Measurements from ENCODE around the gene ABHD6.
"Not testable (repeated sequence)": the region's sequence is repeated elsewhere in the genome, so short reads cannot be mapped to it uniquely, and the experiment has no call there.

Gene ABHD6

DNA sequence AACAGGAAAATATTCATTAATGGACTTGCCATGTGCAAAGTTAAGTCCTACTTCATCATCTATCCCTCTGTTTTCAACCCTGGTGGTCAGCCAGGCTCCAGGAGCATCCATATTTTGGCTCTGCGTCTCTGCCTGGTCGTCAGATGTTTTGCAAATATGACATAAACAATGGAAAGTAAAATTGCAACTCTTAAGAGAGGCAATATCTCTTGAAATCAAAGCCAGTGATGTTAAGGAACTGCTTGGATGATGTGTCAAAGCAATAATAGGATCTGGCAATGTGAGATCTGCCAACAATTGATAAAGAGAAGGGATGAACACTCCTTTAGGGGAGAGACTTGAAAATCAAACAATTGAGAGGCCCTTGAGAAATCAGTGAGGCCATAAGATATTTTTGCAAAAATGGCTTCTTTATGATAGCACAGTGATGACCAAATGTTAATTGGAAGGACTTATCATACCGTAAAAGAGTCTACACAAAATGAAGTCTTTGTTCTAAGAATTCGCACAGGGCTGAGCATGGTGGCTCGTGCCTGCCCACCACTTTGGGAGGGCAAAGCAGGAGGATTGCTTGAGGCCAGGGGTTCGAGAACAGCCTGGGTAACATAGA, 6.5 kb downstream of the ABHD6 start:
- DNase-seq = no peak

DNA sequence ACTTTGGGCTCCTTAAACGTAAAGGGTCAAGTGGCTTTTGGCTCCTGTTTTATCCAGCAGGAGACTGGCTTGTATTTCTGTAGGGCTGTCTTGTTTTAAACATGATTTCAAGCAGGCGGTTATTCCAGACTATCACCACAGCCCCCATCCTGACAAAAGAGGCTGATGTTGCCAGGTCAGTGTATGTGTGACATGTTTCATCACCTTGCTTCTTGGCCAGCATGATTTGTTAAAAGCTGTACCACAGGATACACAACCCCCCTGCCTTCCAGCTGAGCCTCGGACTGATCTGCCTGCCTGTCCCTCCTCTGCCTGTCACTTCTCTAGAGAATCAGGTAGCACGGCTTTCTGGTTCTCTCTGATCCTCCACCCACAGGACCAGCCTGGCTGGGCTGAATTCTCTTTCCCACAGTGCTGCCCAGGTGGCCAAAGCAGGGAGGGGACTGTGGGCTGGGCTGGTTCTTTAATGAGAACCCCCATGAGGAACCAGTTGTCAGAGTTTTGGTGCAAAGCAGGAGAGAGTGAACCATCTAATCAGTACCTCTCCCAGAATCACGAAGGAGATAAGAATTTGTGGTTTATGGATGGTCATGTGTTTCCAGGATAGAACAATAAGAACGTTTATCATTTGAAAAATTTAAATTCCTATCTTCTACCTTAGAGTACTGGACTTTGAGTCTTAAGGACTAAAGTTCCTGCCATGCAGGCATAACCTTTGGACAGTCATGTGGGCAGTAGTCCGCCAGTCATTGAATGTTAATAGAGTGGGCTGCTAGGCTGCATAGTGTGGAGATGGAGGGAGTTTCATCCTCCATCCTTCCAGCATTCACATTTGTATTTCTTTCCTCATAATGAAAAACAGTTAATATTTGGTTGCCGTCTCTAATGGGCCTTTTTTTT, 8.8 kb downstream of the ABHD6 start:
- DNase-seq = no peak

DNA sequence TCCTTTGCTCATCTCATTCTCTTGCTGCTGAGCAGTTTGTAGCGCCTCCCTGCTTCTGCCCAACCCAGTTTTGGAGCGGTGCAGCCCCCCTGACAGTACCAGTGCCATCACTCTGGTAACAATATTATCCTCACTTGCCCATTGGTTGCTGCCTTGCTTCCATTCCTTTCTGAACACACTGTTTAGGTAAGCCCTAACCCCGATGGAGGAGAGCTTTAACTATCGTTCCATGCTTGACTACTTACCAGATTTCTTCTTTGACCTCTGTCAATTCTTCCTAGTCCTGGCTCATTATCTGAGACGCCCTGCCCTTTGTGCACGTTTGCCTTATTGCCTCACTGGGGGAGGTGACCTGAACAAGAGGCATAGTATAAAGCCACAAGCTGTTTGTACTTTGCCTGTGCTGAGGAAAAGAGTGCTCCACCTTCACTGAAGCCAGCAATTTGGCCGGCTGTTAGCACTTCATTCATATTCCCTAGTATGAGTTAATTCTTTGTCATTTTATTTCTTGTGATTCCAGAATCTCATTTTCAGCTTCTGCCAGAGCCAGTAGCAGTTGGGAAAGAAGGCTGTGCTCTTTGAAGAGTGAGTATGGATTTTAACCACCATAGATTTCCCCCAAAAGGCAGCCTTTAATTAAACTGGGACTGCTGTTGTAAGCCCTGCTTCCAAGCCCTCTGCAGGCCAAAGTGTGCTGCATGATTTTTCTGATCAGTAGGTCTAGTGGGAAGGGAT, 11.9 kb downstream of the ABHD6 start:
- no peak for DNase-seq

DNA sequence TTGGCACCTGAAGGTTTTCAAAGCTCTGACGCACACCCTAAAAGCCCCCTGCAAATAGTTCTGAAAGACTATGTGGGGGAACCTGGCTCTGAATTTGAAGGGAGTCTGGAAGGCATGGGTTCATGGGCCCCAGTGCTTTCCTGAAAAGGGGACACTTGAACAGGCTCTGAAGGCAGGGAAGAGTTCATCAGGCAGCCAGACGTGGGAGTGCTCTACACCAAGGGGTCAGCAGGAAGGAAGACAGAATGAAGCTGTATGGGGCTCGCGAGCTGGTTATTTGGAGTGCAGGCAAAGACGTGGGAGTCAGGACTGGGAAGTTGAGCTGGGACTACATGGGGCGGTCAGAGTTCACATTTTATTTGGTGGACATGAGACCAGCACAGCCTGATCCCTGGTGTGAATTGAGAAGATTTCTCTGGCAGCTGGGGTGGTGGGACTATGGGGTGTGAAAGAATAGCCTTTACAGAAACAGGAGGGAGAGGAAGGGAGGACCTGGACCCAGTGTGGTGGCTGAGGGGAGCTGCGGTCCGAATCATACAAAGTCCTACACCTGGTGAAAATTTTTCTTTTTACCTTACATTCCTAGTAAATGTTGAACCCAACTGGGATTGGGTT, 12.6 kb downstream of the ABHD6 start:
- DNase-seq = no peak

DNA sequence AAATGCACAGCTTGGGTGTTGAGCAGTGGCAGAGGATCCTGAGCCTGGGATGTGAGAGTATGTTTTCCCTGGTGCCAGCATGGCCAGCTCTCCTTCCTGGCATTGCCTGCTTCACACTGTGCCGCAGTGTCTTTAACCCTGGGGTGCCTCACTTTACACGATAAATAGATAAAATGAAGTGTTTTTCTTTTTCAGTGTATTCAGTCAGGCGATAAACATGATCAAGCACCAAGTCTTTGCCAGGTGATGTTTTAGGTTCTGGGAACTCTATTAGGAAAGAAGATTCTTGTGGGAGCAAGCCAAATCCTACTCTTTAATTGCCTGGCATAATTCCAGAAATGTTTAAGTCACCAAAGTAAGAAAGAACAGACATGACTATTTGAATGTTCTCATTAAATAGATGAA, 14.0 kb downstream of the ABHD6 start:
- no peak for DNase-seq

DNA sequence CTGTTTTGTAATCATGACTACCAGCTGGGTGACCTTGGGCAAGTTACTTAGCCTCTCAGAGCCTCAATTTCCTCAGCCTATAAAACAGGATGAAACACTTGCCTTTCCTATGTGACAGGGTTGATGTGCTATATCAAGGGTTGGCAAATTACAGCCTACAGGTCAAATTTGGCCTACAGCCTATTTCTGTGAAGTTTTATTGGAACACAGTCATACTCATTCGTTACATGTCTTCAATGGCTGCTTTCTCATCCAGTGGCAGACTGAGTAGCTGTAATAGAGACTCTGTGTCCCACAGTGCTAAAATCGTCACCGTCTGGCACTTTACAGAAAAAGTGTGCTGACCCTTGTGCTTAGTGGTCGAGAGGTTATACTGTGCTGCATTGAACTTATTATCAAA, 16.6 kb downstream of the ABHD6 start:
- no peak for DNase-seq

DNA sequence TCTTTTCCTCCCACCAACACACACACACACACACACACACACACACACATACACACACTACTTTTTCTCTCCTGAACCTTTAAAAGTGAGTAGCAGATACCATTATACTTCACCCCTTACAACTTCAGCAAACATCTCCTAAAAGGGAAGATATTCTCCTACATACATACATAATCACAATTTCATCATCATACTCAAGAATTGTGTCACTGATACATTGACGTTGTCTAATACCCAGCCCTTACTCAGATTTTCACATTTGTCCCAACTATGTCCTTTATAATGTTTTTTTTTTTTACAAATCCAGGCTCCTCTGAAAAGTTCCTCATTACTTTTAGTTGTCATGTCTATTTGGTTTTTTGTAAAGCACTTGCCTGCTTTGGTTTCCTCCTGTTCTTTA, 18.5 kb downstream of the ABHD6 start:
- DNase-seq = no peak

DNA sequence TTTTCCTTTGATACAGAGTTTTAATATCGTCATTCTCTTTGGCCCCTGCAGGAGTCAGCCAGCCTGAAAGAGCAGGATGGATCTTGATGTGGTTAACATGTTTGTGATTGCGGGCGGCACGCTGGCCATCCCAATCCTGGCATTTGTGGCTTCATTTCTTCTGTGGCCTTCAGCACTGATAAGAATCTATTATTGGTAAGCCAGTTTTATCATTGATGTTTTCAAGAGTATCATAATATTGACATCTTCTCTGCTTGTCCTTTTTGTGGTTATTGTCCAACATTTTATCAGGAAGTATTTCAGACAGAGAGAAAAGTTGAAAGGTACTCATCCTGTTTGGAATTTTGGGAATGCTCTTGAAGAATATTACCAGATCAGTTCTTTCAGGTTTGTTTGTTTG, 18.9 kb downstream of the ABHD6 start:
- no peak for DNase-seq

DNA sequence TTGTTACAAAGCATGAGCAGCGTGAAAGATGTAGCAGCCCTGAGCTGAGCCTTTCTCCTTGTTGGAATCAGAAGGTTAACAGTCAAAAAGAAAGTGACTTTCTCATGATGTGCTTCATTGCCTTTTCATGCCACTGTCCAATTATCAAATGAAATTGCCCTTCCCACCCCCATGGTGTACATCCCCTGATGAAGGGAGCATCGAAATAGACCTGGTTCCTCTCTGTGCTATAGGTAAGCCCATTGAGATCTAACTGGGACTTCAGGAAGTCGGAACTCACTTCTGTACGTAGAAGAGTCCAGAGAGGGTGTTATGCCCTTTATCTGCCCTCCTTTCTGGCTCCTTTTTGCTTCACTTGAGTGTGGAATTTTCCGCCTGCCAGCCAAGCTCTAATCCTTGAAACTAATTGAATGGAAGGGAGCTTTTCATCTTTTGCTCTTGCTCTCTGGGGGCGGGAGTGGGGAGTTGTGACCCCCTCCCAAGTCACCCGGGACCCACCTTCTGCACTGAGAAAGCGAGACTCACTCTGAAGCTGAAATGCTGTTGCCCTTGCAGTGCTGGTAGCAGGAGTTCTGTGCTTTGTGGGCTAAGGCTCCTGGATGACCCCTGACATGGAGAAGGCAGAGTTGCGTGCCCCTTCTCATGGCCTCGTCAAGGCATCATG, 20.9 kb downstream of the ABHD6 start:
- no peak for DNase-seq

DNA sequence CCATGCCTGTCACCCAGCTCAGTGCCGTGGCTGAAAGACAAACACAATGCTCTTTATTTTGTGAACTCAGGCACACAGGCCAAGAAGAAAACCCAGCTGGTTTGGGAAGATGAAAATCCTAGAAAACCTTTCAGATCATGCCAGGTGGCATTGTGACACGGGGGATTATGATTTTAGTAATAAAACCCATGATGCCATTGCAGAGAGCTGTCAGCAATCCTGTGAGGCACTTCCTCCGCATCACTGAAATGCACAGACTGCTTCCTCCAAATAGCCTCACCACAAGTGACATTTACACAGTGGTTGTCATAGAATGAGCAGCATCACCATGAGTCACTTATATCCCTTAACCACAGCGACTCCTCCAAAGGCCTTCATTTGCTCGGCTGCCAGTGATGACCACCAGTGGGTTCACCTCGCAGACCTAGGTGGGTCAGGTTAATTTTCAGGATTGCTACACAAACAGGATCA, 22.7 kb downstream of the ABHD6 start:
- peak; percentile 74 for DNase-seq

DNA sequence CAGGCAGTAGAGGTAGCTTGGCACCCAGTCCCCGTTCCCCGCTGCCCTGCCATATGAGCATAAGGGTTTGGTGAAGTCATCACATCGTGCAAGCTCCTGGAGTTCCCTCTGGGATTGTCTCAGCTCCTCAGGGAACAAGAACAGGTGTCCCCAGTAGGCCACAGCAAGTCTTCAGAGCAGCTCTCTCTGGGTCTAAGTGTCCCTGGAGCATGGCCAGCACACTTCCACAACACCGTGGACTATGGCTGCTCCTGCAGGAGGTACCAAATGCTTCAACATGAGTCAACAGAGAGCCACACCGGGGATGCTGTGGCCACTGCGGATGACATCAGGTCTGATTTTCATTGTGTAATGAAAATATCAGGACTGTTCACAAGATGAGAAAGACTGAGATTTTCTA, 23.1 kb downstream of the ABHD6 start:
- DNase-seq = peak; percentile 53

DNA sequence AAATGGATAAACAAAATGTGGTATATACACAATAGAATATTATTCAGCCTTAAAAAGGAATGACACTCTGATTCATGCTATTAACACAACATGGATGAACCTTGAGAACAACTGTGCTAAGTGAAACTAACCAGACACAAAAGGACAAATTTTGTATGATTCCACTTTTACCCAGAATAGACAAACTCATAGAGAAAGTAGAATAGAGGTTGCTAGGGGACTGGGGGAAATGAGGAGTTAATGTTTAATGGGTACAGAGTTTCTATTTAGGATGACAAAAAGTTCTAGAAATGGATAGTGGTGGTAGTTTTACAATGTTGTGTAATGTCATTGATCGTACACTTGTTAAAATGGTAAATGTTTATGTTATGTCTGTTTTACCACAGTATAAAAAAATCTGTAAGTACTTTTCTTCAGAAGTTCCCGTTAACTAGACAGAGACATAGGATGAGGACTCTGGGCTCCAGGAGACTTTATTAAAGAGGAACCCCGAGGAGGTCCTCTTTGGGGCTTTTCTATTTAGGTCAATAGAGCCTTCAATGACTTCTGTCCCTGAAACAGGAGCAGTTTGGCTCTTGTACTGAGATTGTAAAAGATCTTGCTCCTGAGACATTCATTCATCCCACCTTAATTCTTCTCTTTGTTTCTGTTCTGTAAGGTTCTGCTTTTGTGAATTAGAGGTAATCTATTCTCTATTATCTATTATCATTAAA, 24.5 kb downstream of the ABHD6 start:
- DNase-seq = no peak

DNA sequence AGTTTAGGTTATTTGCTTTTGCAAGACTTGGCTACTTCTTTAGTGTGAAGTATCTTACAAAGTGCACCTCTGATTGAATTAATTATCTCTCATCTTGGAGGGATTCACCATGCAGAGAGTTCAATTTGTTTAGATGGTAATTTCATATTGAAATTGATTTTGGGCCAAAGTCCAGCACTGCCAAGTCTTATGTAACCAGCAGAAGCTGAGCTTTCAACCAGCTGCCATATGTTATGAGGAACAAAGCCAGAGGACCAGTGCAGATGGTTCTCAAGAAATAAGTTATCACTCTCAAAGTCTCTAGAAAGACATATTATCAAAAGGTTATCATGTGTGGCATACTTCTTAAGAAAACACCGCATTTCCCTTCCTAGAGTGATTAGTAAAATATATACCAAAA, 29.0 kb downstream of the ABHD6 start:
- no peak for DNase-seq

DNA sequence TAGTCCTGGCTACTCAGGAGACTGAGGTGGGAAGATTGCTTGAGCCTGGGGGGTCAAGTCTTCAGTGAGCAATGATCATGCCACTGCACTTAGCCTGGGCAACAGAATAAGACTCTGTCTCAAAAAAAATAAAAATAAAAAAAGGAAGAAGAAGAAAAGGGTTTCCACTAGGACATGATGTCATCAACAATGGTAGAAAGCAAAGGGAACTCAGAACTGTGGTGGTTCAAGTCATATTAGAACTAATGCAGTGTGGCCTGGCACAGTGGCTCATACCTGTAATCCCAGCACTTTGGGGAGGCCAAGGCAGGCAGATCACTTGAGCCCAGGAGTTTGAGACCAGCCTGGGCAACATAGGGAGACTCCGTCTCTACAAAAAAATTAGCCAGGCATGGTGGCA, 30.0 kb downstream of the ABHD6 start:
- DNase-seq = not testable (repeated sequence)

DNA sequence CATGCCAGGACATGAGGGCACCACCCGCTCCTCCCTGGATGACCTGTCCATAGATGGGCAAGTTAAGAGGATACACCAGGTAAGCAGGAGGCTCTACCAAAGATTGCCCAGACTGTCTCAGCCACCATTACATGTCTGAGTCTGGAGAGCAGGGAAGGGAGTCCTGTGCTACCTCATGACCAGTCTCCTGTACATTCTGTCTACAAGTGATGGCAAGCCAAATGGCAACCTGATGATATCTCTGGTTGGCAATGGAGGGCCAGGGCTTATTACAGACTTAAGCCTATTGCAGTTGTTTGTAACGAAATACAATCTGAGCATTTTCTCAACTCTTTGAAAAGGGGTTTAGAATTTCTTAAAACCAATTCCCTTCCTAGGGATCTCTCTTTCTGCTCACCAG, 31.8 kb downstream of the ABHD6 start:
- DNase-seq = no peak

DNA sequence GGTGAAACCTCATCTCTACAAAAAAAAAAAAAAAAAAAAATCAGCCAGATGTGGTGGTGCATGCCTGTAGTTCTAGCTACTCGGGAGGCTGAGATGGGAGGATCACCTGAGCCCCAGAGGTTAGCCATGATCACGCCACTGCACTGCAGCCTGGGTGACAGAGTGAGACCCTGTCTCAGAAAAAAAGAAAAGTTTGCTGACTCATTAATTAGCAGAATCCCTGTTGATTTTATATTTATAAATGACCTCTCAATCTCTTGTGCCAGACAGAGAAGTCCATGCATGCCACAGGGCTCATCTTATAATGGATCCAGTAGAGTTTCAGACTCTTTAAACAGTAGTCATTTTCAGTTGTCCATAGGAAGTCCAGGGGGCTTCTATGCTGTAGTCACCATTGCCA, 32.9 kb downstream of the ABHD6 start:
- DNase-seq = no peak

DNA sequence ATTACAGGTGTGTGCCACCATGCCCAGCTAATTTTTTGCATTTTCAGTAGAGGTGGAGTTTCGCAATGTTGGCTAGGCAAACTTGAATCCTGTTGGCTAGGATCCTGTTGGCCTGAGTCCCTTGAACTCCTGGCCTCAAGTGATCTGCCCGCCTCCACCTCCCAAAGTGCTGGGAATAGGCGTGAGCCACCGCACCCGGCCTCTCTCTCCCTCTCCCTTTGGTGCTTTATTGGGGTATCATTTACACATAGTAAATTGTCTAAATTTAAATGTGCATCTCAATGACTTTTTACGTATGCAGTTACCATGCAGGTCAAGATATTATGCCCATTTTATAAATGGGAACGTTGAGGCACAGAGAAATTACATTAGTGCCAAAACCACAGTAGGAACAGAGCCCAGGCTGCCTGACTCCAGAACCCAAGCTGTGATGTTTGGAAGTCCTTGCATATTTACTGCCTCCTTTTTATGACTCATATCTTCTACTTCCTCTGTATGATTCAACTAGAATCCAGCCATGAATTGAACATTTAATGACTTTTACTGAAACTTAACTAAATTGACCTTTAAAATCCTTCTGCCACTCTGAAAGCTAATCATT, 34.4 kb downstream of the ABHD6 start:
- peak; percentile 94 for DNase-seq

DNA sequence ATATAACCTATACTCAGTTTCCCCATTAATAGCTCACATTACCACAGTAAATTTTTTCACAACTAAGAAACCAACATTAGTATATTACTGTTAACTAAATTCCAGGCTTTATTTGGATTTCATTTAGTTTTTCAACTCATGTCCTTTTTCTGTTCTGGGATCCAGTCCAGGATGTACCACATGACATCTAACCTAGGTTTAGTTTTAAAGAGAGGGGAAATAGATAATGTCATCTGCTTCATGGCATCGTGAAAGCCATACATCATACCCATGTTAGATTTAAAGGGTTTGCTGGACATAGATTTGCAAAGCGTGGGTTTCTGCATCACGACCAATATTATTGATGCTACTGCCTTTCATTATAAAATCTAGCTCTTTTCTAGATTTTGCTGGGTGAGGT, 35.3 kb downstream of the ABHD6 start:
- peak; percentile 21 for DNase-seq

DNA sequence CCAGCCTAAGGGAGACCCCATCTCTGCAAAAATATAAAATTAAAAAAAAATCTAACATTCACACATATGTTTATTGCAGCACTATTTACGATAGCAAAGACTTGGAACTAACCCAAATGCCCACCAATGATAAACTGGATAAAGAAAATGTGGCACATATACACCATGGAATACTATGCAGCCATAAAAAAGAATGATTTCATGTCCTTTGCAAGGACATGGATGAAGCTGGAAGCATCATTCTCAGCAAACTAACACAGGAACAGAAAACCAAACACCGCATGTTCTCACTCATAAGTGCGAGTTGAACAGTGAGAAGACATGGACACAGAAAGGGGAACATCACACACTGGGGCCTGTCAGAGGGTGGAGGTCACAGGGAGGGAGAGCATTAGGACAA, 35.8 kb downstream of the ABHD6 start:
- DNase-seq = not testable (repeated sequence)

DNA sequence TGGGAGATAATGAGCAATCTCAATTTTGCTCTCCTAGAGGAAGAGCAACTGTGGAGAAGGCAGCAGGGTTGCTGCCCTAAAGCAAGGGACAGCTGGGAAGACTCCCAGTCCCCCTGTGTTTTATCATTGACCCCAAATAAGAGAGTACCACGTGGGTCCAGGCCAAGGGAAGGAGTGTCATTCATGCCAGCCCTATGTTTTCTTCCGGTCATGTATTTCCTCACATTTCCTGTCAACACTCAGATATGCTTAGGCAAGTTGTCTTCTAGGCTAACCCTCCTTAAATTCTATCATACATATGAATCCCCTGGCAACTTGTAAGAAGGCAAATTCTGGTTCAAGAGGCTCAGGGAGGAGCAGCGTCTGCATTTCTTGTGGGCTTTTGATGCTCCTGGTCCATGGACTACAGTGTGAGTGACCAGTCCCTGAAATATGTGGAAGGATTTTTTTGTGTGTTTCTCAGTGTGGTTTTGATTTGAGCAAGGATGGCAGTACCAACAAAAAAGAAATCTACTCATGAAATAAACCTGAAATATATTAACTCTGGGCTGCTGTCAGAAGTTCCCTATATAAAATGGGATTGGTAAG, 36.5 kb downstream of the ABHD6 start:
- peak; percentile 59 for DNase-seq

DNA sequence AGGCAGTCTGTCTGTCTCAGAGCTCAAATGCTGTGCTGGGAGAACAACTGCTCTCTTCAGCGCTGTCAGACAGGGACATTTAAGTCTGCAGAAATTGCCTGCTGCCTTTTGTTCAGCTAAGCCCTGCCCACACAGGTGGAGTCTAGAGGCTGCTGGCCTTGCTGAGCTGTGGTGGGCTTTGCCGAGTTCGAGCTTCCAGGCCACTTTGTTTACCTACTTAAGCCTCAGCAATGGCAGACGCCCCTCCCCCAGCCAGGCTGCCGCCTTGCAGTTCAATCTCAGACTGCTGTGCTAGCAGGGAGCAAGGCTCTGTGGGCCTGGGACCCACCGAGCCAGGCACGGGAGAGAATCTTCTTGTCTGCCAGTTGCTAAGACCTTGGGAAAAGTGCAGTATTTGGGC, 43.5 kb downstream of the ABHD6 start:
- no peak for DNase-seq

Measured in fibroblast of upper back skin (primary cell).